Measurements from ENCODE around the gene AIFM3. TPM values are rescaled to one million over a fixed set of nuclear protein-coding genes. Genes with fewer than 3 reads are reported as not detected.
A peak's percentile ranks its signal among the peaks of the same experiment; 100 is the strongest.

AIFM3 gene
- total and polyA plus RNA-seq, 2 of the 13 experiments (the other 11 are each of a cell fraction or from before 2014, with no cell fraction given): 9.0 to 15.3 TPM

GRCh38 chr22:21001601-21002325 is 34.7 kb downstream of the AIFM3 start, which contains the start of gene THAP7 (continued):
- TF ChIP-seq SKIL (CRISPR knock-in tag; IDR thresholded peaks at IDR 0.05; ENCODE audit: borderline replicate concordance) (no peak; the same call in 1 of the 2 replicates), IKZF5 (CRISPR knock-in tag; IDR thresholded peaks at IDR 0.05) (peak; percentile 82), ZNF609 (CRISPR knock-in tag; IDR thresholded peaks at IDR 0.05; ENCODE audit: borderline replicate concordance) (0 out of 2 replicates have a peak, but pooled peaks have one; percentile 24), ZFP91 (CRISPR knock-in tag; IDR thresholded peaks at IDR 0.05; ENCODE audit: borderline replicate concordance) (peak; percentile 89; the same call in 1 of the 2 replicates), AKAP8 (CRISPR knock-in tag; IDR thresholded peaks at IDR 0.05) (peak; percentile 43; the same call in 1 of the 2 replicates), PAF1 (CRISPR knock-in tag; IDR thresholded peaks at IDR 0.05) (no peak), FOXP1 (IDR thresholded peaks at IDR 0.05) (no peak), FOXP1 (CRISPR knock-in tag; IDR thresholded peaks at IDR 0.05) (no peak), NFIC (IDR thresholded peaks at IDR 0.05; ENCODE audit: low read length) (no peak), PRDM10 (CRISPR knock-in tag; IDR thresholded peaks at IDR 0.05; ENCODE audit: low read depth) (no peak; the same call in 1 of the 2 replicates), ZNF260 (CRISPR knock-in tag; IDR thresholded peaks at IDR 0.05; ENCODE audit: borderline replicate concordance, low read depth) (no peak), ZNF256 (CRISPR knock-in tag; conservative IDR thresholded peaks at IDR 0.05) (0 out of 2 replicates have a peak, but pooled peaks have one; percentile 48), ZNF3 (CRISPR knock-in tag; IDR thresholded peaks at IDR 0.05) (no peak; the same call in 1 of the 2 replicates), ZSCAN12 (CRISPR knock-in tag; IDR thresholded peaks at IDR 0.05) (no peak; the same call in 1 of the 2 replicates), TEAD3 (CRISPR knock-in tag; optimal IDR thresholded peaks at IDR 0.05; ENCODE audit: borderline replicate concordance) (peak; percentile 76)
